ENCODE data around the gene UBR4. TPM values are rescaled to one million over a fixed set of nuclear protein-coding genes. Genes with fewer than 3 reads are reported as not detected.

The UBR4 gene
- polyA plus RNA-seq, 3 donors from 2014 or later = 1.5 to 23.7 (median 8.0) TPM

- Mint-ChIP-seq H3K27me3 (ENCODE audit: low read depth in 3 of 3) (peaks cover 4 to 5% (median 4%) of the 10 kb centered on the region in 3 donors), H3K27ac (no peak overlapping the region), H3K36me3 (no peaks in the 10 kb centered on the region), H3K4me3 (no peak overlapping the region), H3K4me1 (no peaks in the 10 kb centered on the region), H3K9me3 (no peaks in the 10 kb centered on the region)
- DNase-seq = no peak
Observed at GRCh38 chr1:19035377-19036040, 174.6 kb downstream of the UBR4 start.

GRCh38 chr1:19034721-19035120, 175.3 kb downstream of the UBR4 start:
- H3K4me3 Mint-ChIP-seq = no peak overlapping the region
- peaks cover 2 to 6% (median 5%) of the 10 kb centered on the region in 3 donors for H3K27me3 Mint-ChIP-seq (ENCODE audit: low read depth in 3 of 3)
- DNase-seq = no peak
- no peak overlapping the region for H3K27ac Mint-ChIP-seq
- no peaks in the 10 kb centered on the region for H3K36me3 Mint-ChIP-seq
- H3K9me3 Mint-ChIP-seq = no peaks in the 10 kb centered on the region
- H3K4me1 Mint-ChIP-seq = no peaks in the 10 kb centered on the region

DNA sequence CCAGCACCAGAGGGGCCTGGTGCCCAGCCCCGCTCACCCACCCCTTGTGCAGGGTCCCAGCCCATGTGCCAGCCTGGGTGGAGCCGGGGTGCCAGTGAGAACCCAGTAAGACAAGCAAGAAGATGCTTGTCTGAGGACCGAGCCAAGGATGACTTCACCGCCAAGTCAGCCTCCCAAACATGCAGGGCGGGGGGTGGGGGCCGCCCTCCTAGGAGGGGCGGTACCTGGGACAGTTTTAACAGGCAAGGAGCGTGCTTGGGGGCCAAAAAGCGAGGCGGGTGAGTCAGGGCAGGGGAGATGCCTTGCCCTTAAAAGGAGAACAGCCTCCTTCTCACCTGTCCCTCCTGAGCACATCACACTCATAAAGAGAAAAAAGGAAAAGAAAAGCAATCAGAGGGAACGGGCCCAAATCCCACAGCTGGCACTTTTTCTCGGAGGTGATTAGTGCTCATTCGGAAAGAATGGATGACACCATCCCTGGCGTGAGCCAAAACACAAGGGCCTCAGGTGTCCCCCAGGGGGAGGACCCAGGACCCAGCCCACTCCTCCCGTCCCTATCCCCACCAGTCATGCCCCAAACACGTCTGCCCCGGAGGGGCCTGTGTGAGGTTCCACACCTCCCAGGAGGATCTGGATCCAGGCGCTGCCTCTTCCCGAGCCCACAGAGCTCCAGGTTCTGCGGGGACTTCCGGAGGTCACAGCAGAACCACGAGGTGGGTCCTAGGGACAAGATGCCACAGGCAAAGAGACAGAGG, 176.0 kb downstream of the UBR4 start:
- no peaks in the 10 kb centered on the region for H3K36me3 Mint-ChIP-seq
- no peaks in the 10 kb centered on the region for H3K4me1 Mint-ChIP-seq
- no peak overlapping the region for H3K4me3 Mint-ChIP-seq
- H3K27ac Mint-ChIP-seq = no peak overlapping the region
- no peaks in the 10 kb centered on the region for H3K9me3 Mint-ChIP-seq
- no peak for DNase-seq
- H3K27me3 Mint-ChIP-seq (ENCODE audit: low read depth in 3 of 3) = peaks cover 3 to 8% (median 5%) of the 10 kb centered on the region in 3 donors

GRCh38 chr1:19033515-19033839, 176.6 kb downstream of the UBR4 start:
- H3K4me1 Mint-ChIP-seq = no peaks in the 10 kb centered on the region
- no peak overlapping the region for H3K4me3 Mint-ChIP-seq
- no peak for DNase-seq
- H3K9me3 Mint-ChIP-seq = no peaks in the 10 kb centered on the region
- no peaks in the 10 kb centered on the region for H3K36me3 Mint-ChIP-seq
- peaks cover 6 to 13% (median 7%) of the 10 kb centered on the region in 3 donors for H3K27me3 Mint-ChIP-seq (ENCODE audit: low read depth in 3 of 3)
- no peak overlapping the region for H3K27ac Mint-ChIP-seq

- Mint-ChIP-seq H3K36me3 (no peaks in the 10 kb centered on the region), H3K9me3 (no peaks in the 10 kb centered on the region), H3K4me3 (no peak overlapping the region), H3K27ac (no peak overlapping the region), H3K27me3 (ENCODE audit: low read depth in 3 of 3) (peaks cover 6 to 15% (median 7%) of the 10 kb centered on the region in 3 donors), H3K4me1 (peaks cover 0 to under 1% of the 10 kb centered on the region in 2 donors)
- no peak for DNase-seq
Observed at GRCh38 chr1:19032701-19033514, 177.2 kb downstream of the UBR4 start.

GRCh38 chr1:19032413-19032695, 177.7 kb downstream of the UBR4 start:
- H3K36me3 Mint-ChIP-seq = no peaks in the 10 kb centered on the region
- H3K27ac Mint-ChIP-seq = no peak overlapping the region
- no peak overlapping the region for H3K4me3 Mint-ChIP-seq
- H3K9me3 Mint-ChIP-seq = no peaks in the 10 kb centered on the region
- H3K27me3 Mint-ChIP-seq (ENCODE audit: low read depth in 3 of 3) = peaks cover 6 to 12% (median 7%) of the 10 kb centered on the region in 3 donors
- H3K4me1 Mint-ChIP-seq = peaks cover 0 to 2% of the 10 kb centered on the region in 2 donors
- no peak for DNase-seq

DNA sequence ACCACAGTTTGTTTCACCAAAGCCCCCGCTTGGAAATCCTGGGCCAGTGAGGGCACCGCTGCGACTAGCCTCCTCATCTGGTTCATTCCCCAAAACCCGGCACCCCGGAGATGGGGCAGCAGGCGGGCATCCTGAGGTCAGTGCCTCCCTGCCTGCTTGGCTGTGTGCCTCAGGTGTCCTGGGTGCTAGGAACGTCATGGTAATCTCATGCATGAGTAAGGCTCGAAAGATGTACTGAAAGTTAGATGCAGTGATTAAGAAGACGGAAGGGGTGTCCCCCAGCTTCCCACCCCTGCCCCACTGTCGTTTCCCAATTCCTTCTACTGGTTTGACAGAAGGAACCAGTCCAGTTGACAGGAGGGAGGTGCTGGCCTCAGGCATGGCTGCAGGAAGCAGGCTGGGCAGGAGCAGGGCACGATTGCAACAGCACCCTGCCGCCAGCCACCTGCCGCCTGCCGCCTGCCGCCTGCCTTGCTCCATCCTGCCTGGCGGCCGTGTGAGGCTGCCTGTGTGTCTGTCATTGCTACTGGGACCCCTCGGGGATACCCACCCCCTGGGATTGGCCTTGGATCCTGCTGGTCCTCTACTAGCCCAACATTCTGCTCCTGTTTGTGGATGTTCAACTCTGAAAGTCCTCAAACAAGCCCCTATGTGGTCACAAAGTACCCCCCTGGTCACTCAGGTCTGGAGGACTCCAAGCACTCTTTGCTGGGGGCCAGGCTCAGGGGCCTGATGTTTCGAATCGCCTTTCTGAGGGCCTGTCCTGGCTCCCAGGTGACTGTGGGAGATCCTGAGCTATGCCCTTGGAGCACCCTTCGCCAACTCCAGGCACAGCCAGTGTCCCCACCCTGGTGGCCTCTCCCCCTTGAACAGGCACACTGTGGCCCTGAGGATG, 180.6 kb downstream of the UBR4 start:
- H3K4me1 Mint-ChIP-seq = peaks cover 0 to 2% of the 10 kb centered on the region in 2 donors
- peaks cover 2 to 11% (median 4%) of the 10 kb centered on the region in 3 donors for H3K27me3 Mint-ChIP-seq (ENCODE audit: low read depth in 3 of 3)
- DNase-seq = no peak
- no peaks in the 10 kb centered on the region for H3K36me3 Mint-ChIP-seq
- H3K27ac Mint-ChIP-seq = no peak overlapping the region
- H3K9me3 Mint-ChIP-seq = no peaks in the 10 kb centered on the region
- no peak overlapping the region for H3K4me3 Mint-ChIP-seq

DNA sequence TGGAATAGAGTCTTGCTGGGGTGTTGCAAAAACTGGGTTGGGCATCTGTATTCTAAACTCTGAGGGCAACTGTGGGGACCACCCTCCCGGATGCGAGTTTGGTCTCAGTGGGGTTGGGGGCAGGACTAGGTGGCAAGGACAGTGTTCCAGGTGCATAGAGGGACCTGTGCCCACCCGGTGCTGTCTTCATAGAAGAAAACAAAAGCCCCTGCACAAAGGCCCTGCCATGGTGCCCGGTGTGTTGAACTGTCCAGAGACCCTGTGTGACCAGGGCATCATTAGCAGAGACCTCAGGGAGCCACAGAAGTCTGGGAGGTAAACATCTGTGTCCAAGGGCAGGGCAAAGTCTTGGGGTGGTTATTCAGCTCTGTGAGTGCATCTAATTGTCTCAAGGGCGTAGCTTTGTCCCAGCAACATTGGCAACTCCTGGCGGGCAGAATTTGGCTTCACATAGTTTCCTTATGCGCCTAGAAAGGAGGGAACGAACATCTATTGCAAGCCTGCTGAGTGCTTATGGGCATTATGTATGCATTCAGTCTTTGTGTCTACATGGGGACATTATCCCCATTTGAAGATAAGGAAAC, 181.4 kb downstream of the UBR4 start:
- H3K4me1 Mint-ChIP-seq = peaks cover 0 to 2% of the 10 kb centered on the region in 2 donors
- no peaks in the 10 kb centered on the region for H3K36me3 Mint-ChIP-seq
- DNase-seq = no peak
- H3K27me3 Mint-ChIP-seq (ENCODE audit: low read depth in 3 of 3) = peaks cover 2 to 11% (median 4%) of the 10 kb centered on the region in 3 donors
- H3K9me3 Mint-ChIP-seq = no peaks in the 10 kb centered on the region
- no peak overlapping the region for H3K4me3 Mint-ChIP-seq
- H3K27ac Mint-ChIP-seq = no peak overlapping the region

- Mint-ChIP-seq H3K27me3 (ENCODE audit: low read depth in 3 of 3) (peaks cover 2 to 13% (median 4%) of the 10 kb centered on the region in 3 donors), H3K4me1 (peaks cover 0 to 2% of the 10 kb centered on the region in 2 donors), H3K27ac (no peak overlapping the region), H3K9me3 (no peaks in the 10 kb centered on the region), H3K4me3 (no peak overlapping the region), H3K36me3 (no peaks in the 10 kb centered on the region)
- no peak for DNase-seq
Observed at GRCh38 chr1:19028110-19028509, 182.0 kb downstream of the UBR4 start.

Other genes with a start within 250 kb of the UBR4 start
- 10 to 100 TPM; 18.6 to 44.1 (median 32.2) TPM for gene EMC1, start 41.3 kb upstream of the UBR4 start, polyA plus RNA-seq
- gene MRTO4, start 41.5 kb upstream of the UBR4 start, polyA plus RNA-seq = 10 to 100 TPM in 2 of 3 donors, 1 to 10 TPM in 1; 9.1 to 21.8 (median 17.1) TPM
- not detected for gene AKR7A3, start 78.5 kb upstream of the UBR4 start, polyA plus RNA-seq
- gene AKR7A2, start 101.9 kb upstream of the UBR4 start, polyA plus RNA-seq = 100 to 1,000 TPM; 130 to 217 (median 153) TPM
- gene SLC66A1, start 102.1 kb upstream of the UBR4 start, polyA plus RNA-seq = 10 to 100 TPM in 1 of 3 donors, 1 to 10 TPM in 2; 2.4 to 10.2 (median 3.3) TPM